HG03432 (cell line): ENCODE measurements around the gene CACNA2D3.

Experiments used
- ATAC-seq: cut with Tn5 transposase; IDR thresholded peaks from one replicate; pipeline ENCODE4 v1.9.1; 2021; ENCODE audit warnings: mild to moderate bottlenecking, moderate library complexity; ENCODE audit not compliant: unreplicated experiment

Gene CACNA2D3

DNA sequence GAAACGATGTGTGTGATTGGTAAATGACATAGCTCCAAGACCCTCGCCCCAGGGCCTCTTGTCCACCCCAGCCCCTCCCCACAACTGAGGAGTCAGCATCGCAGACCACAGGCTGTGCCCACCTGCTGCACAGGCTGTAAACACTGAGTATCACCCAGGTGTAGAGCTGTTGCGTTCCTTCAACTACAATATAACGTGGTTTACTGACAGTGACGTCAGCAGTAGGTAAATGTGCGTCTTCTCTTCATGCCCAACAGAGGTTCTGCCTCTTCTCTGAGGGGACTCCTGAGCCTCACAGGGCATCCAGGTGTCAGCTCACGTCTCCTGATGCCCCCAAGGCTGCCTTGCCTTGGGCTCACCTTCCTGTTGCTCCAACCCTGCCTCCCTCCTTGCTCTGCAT lies 395.1 kb downstream of the CACNA2D3 start:
- ATAC-seq, result no peak

DNA sequence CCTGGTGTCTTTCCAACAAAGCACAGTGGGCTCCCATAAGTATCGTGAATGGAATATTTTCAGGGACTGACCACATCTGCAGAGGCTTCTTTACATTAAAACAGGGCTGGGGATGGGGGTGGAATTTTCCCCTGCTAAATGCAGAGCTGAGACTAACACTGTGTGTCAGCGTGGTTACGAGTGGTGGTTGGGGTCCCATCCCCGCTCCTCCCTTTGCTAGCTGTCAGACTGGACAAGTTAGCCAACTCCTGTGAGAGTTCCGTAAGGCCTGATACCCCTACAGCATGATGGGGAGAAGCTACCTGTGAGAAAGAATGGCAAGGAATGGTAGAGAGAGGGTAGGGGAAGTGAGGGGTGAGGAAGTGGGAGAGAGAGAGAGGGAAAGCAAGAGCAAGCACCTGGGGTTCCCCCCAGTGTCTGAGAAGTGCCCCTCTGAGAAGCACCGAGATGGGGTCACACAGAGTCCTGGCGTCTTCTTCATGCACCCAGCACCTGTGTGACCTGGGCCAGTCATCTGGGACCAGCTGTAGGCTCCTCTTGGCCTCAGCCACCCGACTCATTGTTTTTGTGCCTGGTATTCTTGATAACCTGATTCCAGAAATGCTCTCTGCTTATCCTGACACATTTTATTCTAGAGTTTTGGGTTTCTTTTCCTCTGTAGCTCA lies 395.8 kb downstream of the CACNA2D3 start:
- no peak for ATAC-seq

GRCh38 chr3:54519493-54519892 lies 397.1 kb downstream of the CACNA2D3 start:
- ATAC-seq, result no peak

- ATAC-seq, result no peak
These were observed 397.7 kb downstream of the CACNA2D3 start for GRCh38 chr3:54520060-54520459.

GRCh38 chr3:54527521-54527920 lies 405.2 kb downstream of the CACNA2D3 start:
- ATAC-seq, result no peak

- no peak for ATAC-seq
These were observed 405.6 kb downstream of the CACNA2D3 start for GRCh38 chr3:54527953-54528352.

DNA sequence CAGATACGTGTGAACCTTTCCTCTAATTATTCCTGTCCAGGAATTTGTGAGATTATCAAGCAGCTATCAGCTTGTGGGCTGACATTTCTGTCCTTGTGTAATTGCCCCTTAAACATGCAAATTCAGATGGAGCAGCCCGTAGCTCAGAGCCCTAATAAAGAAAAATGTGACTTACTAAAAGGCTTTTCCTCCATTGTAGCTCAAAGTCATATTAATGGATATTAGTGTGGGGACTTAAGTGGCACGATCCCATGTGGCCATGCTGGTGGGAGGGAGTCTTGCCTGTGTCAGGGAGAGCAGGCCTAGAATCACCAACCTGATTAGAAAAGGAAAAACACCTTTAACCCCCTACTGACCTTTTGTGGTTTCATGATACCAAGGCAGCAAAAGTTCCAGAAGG lies 406.3 kb downstream of the CACNA2D3 start:
- no peak for ATAC-seq

DNA sequence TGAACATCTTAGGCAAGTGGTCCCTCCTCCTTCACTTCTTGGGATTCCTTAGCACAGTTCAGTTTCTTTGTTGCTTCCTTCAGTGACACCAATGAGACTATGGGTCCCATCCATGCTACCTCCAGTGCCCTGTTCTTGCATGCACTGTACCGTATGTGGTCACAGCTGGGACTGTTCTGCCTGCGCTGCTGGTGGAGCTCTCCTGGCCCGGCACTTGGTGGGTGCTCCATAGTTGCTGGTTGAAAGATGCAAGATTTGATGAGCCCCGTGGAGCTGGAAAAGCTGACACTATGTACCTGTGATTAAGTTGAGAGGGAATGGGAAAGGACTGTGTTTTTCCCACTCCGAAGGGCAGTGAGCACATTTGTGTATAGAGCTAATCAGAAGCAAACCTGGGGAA lies 407.7 kb downstream of the CACNA2D3 start:
- ATAC-seq, result no peak

- ATAC-seq, result no peak
These were observed 408.6 kb downstream of the CACNA2D3 start for GRCh38 chr3:54530944-54531343.

DNA sequence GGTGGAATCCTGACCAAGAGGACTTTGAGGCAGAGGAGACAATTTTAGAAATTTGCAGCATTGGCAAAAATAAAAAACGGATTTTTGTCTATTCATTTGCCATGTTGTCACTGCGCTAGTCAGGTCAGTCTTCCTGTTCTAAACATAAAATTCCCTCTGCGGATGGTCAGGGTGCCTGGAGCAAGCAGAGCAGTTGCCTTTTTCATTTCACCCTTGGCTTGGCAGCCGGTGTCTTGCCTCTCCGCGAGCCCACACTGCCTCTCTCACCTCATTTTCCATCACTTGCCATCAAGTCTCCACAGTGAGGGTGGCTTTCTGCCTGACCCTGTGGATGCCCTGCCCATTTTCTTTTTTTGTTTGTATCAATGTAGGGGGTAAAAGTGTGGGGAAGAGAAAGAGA lies 409.4 kb downstream of the CACNA2D3 start:
- no peak for ATAC-seq

GRCh38 chr3:54533856-54534255 lies 411.5 kb downstream of the CACNA2D3 start:
- ATAC-seq, result no peak

- ATAC-seq, result no peak
These were observed 413.3 kb downstream of the CACNA2D3 start for GRCh38 chr3:54535619-54536018.

DNA sequence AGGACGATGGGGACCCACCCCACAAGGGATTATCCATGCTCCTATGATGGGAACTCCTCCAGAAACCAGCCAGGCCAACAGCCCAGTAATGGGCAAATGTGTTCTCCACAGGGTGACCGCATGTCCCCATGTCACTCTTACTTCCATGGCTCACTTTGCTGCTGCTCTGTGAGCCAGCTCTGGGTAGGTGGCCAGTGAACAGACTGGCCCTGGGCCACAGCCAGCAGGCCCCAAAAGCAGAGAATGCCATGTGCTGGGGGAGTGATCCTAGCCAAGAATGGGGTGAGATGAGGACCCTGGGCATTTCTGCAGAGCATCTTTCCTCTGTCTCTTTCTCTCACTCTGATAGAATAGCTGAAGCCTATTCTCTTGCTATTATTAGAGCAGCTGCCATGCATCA lies 414.1 kb downstream of the CACNA2D3 start:
- no peak for ATAC-seq

- ATAC-seq, result no peak
These were observed 415.2 kb downstream of the CACNA2D3 start for GRCh38 chr3:54537506-54537905.

DNA sequence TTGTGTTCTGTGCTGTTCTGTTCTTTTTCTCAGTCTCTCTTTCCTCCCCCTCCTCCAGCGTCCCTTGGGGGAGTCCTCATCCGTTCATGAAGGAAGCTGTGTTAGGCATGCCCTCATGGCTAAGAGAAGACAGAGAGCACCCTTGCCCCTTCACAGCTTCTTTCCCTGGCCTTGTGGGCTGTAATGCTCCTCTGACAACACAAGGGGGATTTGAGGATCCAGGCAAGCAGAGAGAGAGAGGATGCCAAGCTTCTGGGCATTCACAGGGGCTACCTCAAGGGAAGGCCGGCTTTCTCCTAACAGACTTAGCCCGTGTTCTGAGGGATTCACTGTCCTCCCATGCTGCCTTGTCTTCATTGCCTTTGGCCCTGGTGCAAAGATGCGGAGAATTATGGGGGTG lies 416.0 kb downstream of the CACNA2D3 start:
- ATAC-seq, result no peak

DNA sequence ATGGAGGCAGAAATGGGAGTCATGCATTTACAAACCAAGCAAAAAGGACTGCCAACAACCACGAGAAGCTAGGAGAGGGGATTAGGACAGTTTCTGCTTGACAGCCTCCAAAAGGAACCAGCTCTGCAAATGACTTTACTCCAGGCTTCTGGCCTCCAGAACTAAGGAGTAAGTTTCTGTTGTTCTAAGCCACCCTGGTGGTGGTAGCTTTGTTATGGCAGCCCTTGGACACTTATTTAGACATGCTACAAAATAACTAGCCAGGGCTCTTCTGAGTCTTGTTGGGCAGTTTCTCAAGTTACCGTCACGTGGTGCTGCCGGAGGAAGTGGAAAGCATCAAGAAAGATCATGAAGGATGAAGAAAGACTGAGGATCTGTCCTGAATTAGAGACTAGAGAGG lies 419.0 kb downstream of the CACNA2D3 start:
- no peak for ATAC-seq

GRCh38 chr3:54543446-54543845 lies 421.1 kb downstream of the CACNA2D3 start:
- ATAC-seq, result no peak

DNA sequence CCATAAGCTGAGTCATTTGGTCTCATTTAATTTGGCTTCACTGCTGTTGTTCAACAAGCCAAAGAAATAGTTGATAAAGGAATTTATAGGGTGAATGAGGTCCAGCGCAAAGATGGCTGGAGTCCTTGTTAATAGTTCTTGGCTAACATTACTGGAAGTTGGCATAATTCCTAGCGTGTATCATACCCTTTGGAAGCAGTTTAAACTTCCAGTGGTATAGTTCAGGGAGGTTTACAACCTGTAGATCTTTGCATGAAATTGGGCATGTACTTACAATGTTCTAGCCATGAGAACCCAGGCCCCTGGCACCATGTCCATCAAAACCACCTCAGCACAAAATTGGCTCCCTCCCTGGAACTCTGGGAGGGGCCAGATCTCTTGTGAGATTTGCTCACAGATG lies 424.7 kb downstream of the CACNA2D3 start:
- ATAC-seq, result no peak

DNA sequence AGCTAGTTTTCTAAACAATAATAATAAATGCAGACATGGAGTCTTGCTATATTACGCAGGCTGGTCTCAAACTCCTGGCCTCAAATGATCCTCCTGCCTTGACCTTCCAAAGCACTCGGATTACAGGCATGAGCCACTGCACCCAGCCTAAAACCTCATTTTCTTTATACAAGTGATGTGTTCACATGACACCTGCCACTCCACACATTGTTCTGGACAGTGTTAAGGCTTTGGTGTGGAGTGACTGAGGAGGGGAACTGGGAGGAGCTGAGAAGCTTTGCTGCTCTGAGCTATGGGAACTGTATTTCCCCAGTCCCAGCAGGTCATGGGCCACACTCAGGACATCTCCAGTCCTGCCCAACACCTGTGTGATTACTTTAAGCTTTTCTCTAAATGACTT lies 425.5 kb downstream of the CACNA2D3 start:
- no peak for ATAC-seq

- no peak for ATAC-seq
These were observed 427.4 kb downstream of the CACNA2D3 start for GRCh38 chr3:54549607-54550220.

DNA sequence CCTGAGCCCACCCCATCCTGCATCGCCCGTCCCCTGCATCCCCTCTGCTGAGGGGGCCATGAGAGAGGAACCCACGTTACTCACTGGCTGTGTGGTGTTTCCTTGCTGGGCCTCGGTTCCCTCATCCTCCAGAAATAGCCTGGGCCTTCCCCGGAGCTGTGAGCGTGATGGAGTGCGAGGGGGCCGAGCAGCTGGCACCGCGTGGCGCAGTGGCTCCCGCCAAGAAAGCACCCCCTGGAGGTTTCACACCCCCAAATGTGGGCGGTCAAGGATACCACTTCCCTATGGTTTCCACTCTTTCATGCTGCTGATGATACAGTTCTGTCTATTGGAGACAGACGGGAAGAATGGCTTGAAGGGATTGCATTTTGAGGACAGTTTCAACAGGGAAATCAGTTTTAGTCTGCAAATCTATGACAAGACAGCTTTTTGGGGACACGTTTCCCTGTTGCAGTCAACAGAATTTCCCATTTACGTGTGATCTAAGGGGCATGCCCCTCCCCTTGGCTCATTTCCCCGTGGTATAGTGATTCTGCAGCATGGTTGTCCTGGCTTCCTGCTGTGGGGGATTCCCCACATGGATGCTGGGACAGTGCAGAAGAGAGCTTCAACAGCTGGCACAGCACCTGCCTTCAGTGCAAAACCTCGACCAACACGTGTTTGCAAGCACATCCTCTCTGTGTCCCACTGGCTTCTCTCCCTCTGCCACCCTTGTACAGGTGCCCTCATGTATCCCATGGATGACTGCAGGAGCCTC lies 428.0 kb downstream of the CACNA2D3 start:
- ATAC-seq, result no peak

- no peak for ATAC-seq
These were observed 434.3 kb downstream of the CACNA2D3 start for GRCh38 chr3:54556630-54557029.
